Measurements from ENCODE around the gene FOXQ1.

FOXQ1 gene, protein sequence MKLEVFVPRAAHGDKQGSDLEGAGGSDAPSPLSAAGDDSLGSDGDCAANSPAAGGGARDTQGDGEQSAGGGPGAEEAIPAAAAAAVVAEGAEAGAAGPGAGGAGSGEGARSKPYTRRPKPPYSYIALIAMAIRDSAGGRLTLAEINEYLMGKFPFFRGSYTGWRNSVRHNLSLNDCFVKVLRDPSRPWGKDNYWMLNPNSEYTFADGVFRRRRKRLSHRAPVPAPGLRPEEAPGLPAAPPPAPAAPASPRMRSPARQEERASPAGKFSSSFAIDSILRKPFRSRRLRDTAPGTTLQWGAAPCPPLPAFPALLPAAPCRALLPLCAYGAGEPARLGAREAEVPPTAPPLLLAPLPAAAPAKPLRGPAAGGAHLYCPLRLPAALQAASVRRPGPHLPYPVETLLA

DNA sequence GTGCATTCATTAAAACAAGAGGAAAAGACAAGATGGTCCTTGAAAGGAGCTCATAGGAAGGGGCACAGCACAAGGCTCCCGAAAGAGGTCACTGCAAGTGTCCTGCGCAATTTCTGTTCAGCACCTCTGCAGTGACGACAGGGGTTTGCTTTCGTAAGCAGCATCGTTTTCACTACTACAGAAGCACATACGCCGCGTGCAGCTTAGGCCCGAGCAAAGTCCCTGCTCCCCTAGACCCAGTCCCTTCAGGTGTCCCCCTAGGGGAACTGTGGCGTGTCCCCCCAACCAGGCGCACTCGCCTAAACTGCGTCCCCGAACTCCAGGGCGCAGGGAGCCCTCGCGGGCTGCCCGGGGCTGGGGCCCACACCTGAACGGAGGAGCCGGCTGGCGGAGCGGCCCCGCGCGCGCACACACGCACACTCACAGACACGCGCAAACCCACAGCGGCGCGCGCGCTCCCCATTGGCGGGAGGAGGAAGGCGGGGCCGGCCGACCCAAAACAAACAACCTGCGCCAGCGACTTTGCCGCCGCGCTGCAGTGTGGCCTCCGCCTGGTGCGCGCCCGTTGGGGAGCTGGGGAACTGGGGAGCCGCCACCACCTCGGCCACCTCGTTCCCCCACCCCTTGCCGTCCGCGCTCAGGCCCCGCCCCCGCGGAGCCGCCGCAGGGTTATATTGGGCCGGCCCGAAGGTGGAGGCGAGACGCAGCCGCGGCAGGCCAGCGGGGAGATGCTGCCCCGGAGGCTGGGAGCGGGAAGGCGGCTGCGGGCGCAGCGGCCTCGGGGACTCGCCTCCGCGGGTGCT lies at the start of gene FOXQ1:
TSS of gene FOXQ1 (plus strand) at position 699 of the 803 bp plus-strand sequence. CDS start 607 bp downstream, outside the sequence.
- TF ChIP-seq Cebpa-rat (IDR thresholded peaks at IDR 0.05) = no peak
- peak within 1 kb of the TSS; percentile 41 to 66 (median 52); a peak in 19 of 20 replicates for H3K4me3 ChIP-seq
- no peaks in the 10 kb centered on the region for H3K36me3 ChIP-seq
- peaks cover 0 to 16% (median 9%) of the 10 kb centered on the region in 10 experiments; a peak in 7 of 20 replicates for H3K4me1 ChIP-seq
- H3K4me2 ChIP-seq = peak within 1 kb of the TSS; percentile 48 to 85 (median 68)
- H4K20me1 ChIP-seq = peaks cover 0 to 39% (median 5%) of the 10 kb centered on the region in 11 experiments; a peak in 10 of 22 replicates
- no peak within 1 kb of the TSS for H3K27ac ChIP-seq
- peaks cover 26 to 47% (median 41%) of the 10 kb centered on the region in 11 experiments for H3K9me3 ChIP-seq (replicated peaks in 1 of 11)
- no peak within 1 kb of the TSS for H3K9ac ChIP-seq
- peaks cover 93 to 99% (median 95%) of the 10 kb centered on the region in 11 experiments for H3K27me3 ChIP-seq

DNA sequence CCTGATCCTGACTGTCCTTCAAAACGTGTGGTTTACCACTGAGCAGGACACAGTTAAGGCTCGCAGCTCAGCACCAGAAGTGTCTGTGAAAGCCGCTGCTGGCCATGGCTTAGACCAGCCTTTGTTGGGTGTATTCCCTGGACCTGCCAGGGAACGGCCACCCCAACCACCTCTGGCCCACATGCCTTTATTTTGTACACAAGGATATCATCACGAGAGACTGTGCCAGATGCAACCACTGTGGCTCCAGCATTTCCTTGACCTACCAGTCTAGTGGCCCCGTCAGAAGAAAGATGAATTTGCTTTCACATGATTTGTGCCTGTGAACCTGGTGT lies 49.2 kb upstream of the FOXQ1 start:
- H3K4me1 ChIP-seq = peaks cover 0 to 8% (median 0%) of the 10 kb centered on the region in 10 experiments; a peak in 1 of 20 replicates
- no peak overlapping the region for H3K9ac ChIP-seq
- no peak overlapping the region for H3K4me3 ChIP-seq
- H4K20me1 ChIP-seq = no peaks in the 10 kb centered on the region
- no peaks in the 10 kb centered on the region for H3K9me3 ChIP-seq (replicated peaks in 1 of 11)
- H3K4me2 ChIP-seq = no peak overlapping the region
- no peak for TF ChIP-seq Cebpa-rat (IDR thresholded peaks at IDR 0.05)
- no peak overlapping the region for H3K27ac ChIP-seq
- no peaks in the 10 kb centered on the region for H3K36me3 ChIP-seq
- no peaks in the 10 kb centered on the region for H3K27me3 ChIP-seq

DNA sequence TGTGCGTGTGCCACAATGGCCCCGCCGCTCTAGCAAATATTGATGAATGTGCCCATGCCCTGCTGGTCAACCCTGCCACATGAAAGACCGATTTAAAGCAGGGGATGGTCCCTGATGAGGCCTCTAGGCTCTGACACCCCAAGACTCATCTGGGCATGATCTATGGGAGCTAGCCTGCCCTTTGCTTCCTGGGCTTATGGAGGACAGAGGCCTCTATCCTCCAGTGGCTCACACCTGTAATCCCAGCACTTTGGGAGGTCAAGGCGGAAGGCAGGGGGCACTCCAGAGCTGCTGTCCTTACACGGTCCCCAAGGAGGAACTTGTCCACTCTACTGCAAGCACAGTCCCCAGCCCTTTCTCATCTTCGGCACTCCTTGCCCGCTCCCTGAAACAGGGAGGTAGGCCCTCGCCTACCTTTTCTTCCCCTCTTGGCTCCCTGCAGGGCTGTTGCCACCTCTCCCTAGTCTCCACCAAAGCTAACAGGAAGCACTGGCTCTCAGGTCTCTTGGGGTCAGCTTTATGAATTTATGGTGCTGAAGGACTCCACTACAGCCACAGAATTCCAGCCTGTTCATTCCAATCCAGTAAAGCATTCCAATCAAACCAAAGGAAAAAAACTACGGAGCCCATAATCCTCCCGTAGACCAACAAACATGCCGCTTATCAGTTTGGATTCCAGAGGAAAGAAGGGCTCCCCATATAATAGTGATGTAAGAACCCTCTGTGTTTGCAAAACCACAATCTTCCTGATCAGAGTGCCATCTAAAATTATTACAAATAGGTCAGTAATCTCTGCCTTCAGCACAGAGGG lies 48.7 kb upstream of the FOXQ1 start:
- Histone ChIP-seq H4K20me1 (no peaks in the 10 kb centered on the region), H3K27me3 (no peaks in the 10 kb centered on the region), H3K36me3 (no peaks in the 10 kb centered on the region), H3K27ac (no peak overlapping the region), H3K9me3 (replicated peaks in 1 of 11) (no peaks in the 10 kb centered on the region), H3K4me1 (peaks cover 0 to 4% (median 0%) of the 10 kb centered on the region in 10 experiments; a peak in 1 of 20 replicates), H3K4me2 (peak overlapping the region in 1 of 11 experiments; percentile 7; a peak in 1 of 22 replicates), H3K4me3 (no peak overlapping the region), H3K9ac (no peak overlapping the region)
- TF ChIP-seq Cebpa-rat (IDR thresholded peaks at IDR 0.05) = no peak

DNA sequence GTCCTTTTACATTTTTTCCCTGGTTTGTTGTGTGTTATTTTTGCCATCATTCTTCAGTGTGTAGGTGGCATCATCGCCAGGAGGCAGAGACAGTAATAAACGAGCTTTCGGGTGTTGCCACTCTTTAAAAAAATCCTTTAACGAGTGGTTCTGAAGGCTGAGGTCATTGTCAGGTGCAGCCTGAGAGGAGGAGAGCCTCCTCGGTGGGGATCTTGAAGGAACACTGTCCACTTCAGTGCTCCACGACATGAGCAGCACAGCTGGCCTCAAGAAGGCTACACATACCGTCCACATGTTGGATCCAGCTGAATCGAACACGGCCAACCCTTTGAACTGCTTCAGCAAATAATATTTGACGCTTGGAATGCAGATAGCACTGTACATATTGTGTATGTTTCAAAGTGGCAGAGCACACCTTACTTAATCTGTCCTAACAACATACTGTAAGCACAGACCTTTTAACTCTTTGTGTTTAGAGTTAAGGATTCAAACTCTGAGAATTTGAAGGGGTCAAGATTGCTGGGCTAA lies 48.0 kb upstream of the FOXQ1 start:
- H3K4me2 ChIP-seq = no peak overlapping the region
- H3K36me3 ChIP-seq = no peaks in the 10 kb centered on the region
- H3K4me1 ChIP-seq = peaks cover 0 to 4% (median 0%) of the 10 kb centered on the region in 10 experiments; a peak in 1 of 20 replicates
- H3K27me3 ChIP-seq = no peaks in the 10 kb centered on the region
- TF ChIP-seq Cebpa-rat (IDR thresholded peaks at IDR 0.05) = no peak
- H4K20me1 ChIP-seq = no peaks in the 10 kb centered on the region
- no peak overlapping the region for H3K9ac ChIP-seq
- no peaks in the 10 kb centered on the region for H3K9me3 ChIP-seq (replicated peaks in 1 of 11)
- no peak overlapping the region for H3K27ac ChIP-seq
- no peak overlapping the region for H3K4me3 ChIP-seq

DNA sequence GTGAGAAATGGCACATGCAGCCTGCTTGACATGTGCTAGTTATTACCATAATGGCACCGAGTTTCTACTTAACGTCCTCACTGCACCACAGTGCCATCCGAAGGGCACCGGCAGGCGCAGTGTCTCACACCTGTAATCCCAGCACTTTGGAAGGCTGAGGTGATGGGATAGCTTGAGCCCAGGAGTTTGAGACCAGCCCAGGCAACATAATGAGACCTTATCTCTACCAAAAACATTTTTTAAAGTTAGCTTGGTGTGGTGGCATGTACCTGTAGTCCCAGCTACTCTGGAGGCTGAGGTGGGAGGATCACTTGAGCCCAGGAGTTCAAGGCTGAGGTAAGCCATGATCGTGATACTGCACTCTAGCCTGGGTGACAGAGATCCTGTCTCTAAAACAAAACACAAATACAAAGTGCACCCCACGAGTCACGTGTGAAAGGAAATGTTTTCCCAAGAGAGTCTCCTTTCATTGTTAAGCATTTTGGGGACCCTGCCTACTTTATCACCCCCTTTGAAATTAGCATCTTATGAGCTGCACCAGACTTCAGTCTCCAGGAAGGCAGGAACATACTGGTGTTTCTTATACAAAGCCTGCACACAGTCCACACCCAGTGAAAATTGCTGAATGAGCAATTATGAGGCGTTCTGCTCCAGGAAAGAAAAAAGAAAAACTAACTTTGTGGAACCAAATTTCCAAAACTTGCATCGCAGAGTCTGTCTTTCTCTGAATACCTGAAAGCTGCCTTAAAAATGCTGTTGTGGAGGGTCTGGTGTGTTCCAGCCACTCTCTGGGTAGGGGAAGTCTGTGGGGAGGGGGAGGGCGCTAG lies 47.1 kb upstream of the FOXQ1 start:
- peaks cover 0 to 4% (median 0%) of the 10 kb centered on the region in 10 experiments; a peak in 1 of 20 replicates for H3K4me1 ChIP-seq
- H3K4me3 ChIP-seq = no peak overlapping the region
- no peak overlapping the region for H3K4me2 ChIP-seq
- no peak overlapping the region for H3K9ac ChIP-seq
- H3K9me3 ChIP-seq (replicated peaks in 1 of 11) = no peaks in the 10 kb centered on the region
- no peaks in the 10 kb centered on the region for H3K27me3 ChIP-seq
- TF ChIP-seq Cebpa-rat (IDR thresholded peaks at IDR 0.05) = no peak
- no peak overlapping the region for H3K27ac ChIP-seq
- no peaks in the 10 kb centered on the region for H4K20me1 ChIP-seq
- no peaks in the 10 kb centered on the region for H3K36me3 ChIP-seq

DNA sequence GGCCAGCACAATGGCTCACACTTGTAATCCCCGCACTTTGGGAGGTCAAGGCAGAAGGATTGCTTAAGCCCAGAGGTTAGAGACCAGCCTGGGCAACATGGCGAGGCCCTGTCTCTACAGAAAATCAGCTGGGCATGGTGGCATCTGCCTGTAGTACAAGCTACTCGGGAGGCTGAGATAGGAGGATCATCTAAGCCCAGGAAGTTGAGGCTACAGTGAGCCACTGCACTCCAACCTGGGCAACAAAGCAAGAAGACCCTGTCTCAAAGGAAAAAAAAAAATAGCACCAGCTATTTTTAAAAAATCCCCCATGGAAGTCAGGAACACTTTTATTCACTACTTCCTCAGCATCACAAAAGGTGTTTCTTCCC lies 45.2 kb upstream of the FOXQ1 start:
- Histone ChIP-seq H3K36me3 (no peaks in the 10 kb centered on the region), H3K27ac (no peak overlapping the region; a peak in 1 of 22 replicates), H3K9me3 (replicated peaks in 1 of 11) (peaks cover 3 to 6% (median 5%) of the 10 kb centered on the region in 11 experiments; a peak in 17 of 22 replicates), H3K4me3 (no peak overlapping the region), H3K4me2 (no peak overlapping the region), H3K9ac (no peak overlapping the region), H4K20me1 (no peaks in the 10 kb centered on the region), H3K4me1 (peaks cover 0 to 4% (median 0%) of the 10 kb centered on the region in 10 experiments; a peak in 1 of 20 replicates), H3K27me3 (no peaks in the 10 kb centered on the region)
- no peak for TF ChIP-seq Cebpa-rat (IDR thresholded peaks at IDR 0.05)

DNA sequence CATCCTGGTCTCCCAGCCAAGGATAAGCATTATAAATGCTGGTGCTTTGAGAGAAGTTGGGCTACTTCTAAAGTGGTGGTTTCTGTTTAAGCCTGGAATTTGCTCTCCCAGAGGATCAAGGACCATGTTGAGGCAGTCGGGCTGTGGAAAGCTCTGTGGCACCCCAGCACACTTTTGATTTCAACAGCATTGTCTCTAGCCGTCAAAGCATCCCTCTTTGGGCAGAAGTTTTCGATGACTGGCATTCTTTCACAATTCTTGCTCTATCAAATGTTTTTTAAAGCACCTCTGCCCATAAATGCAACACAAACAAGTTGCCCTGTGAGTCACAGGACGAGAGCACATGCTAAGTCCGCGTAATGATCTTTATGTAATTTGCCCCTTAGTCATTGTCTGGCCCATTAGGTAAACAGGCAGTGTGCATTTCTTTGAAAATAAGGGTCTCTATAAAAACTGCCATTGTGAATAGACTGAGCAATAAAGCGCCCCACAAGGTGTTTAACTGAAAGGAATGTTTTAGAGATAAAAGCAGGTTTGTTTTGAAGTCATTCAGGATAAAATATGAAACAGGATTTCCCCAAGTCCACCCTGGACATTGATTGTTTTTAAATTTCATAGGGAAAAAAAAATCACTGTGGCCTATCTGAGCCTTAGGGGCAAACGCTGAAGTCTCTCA lies 44.7 kb upstream of the FOXQ1 start:
- Histone ChIP-seq H3K4me3 (no peak overlapping the region), H3K4me2 (no peak overlapping the region), H3K36me3 (no peaks in the 10 kb centered on the region), H3K9ac (no peak overlapping the region), H4K20me1 (no peaks in the 10 kb centered on the region), H3K4me1 (peaks cover 0 to 4% (median 0%) of the 10 kb centered on the region in 10 experiments; a peak in 1 of 20 replicates), H3K27me3 (no peaks in the 10 kb centered on the region), H3K27ac (no peak overlapping the region; a peak in 1 of 22 replicates), H3K9me3 (replicated peaks in 1 of 11) (peaks cover 9 to 11% (median 11%) of the 10 kb centered on the region in 11 experiments; a peak in 21 of 22 replicates)
- TF ChIP-seq Cebpa-rat (IDR thresholded peaks at IDR 0.05) = no peak
